Lung microvascular endothelial cell (primary cell): Measurements from ENCODE around the gene AMER1. TPM values are rescaled to one million over a fixed set of nuclear protein-coding genes. Genes with fewer than 3 reads are reported as not detected.
"Not testable (repeated sequence)": the region's sequence is repeated elsewhere in the genome, so short reads cannot be mapped to it uniquely, and the experiment has no call there.

Source experiments
- DNase-seq, 2 donors: peaks; one replicate each; pipeline versions ENCODE4 v3.0.0 to v3.0.0-alpha.2; 2010; ENCODE audit warnings: low read depth in 2 of 2
- total RNA-seq: library from RNA; depleted of rRNA; stranded (reverse); fragments of >200 nt; gene quantifications from 2 replicates; pipeline ENCODE4 v1.2.1, GENCODE V29; 2014

AMER1 gene
- total RNA-seq: 0.65 and 1.2 TPM in 2 replicates

DNA sequence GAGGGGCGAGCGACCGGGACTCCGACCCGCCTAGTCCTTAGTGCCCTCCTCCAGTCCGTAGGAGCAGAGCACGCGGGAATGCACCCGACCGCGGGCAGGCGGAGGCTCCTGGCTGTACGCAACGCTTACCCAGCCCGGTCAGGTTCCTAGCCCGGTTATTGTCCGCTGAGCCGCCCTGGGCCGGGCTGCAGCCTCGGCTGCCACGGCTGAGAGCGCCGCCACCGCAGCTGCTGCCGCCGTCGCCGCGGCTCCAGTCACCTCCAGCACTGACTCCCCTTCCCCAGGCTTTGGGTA is at the start of gene AMER1:
Gene AMER1, minus strand, starts transcription at position 268 of the 294 bp plus-strand sequence. CDS start 12,422 bp downstream, outside the sequence.
- DNase-seq: no peak

DNA sequence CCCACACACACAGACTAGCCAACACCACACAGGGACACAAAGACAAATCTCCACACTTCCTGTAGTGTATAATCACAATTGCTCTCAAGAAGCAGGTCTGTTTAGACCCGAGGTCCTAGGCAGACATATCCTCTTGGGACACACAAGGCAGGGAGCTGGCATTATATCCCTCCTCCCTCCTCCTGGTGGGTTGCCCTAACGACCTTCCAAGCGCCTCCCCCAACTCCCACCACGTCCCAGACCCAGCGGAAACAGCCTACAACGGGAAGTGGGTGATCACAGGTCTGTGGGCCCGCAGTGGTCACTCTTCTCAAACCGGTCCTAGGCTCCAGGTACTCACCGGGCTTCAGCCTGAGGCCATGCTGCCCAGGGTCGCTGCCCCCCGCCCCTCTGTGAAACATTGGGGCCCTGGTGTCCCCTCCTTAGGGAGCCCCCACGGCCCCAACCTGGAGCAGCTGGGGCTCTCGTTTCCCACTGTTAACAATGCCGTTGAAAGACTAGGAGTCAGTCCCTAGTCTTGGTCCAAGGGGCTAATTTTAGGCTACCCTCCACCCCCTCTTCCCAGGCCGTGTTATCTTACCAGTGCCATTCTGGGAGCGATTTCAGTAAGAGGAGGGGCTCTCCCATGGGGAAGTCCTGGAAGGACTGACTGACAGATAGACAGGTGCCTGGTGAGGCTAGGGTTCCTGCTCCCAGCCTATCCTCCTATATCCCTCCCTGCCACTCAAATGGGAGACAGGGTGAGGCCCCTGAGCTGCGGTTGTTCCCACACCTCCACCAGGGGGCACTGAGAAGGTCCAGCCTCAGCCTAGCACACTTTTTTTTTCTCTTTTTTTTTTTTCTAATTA is 24.8 kb upstream of the AMER1 start, which contains the start of gene ASB12:
Gene ASB12, minus strand, starts transcription at position 485 of the 848 bp plus-strand sequence. CDS start 4,957 bp downstream, outside the sequence.
- no peak for DNase-seq

DNA sequence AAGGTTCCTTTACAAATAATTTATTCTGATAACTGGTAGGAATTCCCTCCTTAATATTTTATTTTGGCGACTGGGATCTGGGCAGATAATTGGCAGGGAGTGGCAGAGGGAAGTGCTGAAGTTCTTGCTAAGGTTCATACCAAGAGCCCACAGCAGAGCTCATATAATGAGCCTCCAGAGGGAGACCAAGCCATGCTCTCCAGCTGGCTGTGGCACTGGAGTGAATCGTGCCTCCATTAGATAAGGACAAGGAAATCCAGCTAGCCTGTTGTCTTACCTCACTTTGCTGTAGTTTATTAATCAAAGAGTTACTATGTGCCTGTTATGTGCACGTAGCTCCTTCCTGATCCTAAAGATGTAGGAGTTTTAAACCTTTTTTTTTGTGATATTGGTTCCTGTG is 23.6 kb upstream of the AMER1 start:
- no peak for DNase-seq

DNA sequence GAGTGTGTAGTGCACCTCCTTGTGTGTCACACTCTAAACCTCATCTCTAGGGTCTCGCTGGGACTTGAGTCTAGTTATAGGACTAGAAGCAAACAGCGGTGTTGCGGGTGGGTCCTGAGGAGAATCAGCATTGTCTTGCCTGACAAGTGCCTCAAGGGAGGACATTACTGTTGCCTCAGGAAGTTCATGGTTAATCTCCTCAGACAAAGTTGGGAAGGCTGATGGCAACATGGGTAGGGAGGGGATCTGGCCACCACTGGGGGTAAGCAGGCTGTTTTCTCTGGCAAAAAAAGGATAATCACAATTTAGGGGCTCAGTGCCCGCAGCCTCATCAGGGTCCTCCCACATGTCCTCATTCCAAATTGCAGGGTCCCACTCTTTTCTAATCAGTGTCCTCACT is 12.5 kb upstream of the AMER1 start:
- no peak for DNase-seq

DNA sequence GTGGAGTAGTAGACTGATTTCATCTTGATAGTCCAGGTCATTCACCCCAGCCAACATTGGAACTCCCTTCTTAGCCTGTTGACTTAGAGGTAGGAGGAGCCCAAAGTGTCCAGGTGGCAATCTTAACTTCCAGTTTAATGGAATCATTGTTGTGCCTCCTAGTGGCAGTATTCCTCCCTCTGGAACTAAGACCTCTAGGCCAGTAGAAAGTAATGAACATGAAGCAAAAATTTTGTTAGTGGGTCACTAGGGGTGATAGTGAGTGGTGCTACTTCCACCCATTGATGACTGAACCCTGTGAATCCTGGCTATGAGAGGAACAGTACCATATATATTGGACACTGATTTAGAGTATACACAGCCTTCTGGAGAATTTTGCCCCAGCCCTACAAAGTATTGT is 8.5 kb upstream of the AMER1 start:
- DNase-seq: not testable (repeated sequence)

DNA sequence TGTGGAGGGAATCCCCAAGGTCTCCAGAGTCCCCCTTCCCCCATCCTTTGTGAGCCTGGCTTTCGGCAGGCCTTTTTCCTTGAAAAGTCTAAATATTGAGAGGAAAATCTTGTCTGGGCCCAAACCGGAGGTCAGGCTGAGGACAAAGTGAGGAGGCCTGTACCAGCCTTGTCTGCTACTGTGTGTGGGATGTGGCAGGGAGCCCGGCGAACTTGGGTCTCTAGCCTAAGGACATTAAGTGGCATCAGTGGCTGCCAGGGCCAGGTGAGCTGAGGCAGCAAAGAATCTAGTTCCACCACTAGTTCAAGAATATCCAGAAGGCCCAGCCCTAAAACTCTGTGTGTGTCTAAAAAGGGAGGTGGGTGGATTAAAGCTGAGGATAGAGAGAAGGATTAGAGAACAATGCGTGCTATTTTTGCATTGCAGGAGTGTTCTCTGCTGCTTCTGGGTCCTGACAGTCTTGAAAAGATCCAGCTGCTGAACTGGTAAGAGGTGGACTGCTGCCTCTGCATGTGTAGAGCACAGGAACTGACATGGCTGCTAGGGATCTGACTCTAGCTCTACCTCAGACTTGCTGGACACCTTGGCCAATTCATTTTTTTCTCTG is 1.2 kb upstream of the AMER1 start:
- no peak for DNase-seq

DNA sequence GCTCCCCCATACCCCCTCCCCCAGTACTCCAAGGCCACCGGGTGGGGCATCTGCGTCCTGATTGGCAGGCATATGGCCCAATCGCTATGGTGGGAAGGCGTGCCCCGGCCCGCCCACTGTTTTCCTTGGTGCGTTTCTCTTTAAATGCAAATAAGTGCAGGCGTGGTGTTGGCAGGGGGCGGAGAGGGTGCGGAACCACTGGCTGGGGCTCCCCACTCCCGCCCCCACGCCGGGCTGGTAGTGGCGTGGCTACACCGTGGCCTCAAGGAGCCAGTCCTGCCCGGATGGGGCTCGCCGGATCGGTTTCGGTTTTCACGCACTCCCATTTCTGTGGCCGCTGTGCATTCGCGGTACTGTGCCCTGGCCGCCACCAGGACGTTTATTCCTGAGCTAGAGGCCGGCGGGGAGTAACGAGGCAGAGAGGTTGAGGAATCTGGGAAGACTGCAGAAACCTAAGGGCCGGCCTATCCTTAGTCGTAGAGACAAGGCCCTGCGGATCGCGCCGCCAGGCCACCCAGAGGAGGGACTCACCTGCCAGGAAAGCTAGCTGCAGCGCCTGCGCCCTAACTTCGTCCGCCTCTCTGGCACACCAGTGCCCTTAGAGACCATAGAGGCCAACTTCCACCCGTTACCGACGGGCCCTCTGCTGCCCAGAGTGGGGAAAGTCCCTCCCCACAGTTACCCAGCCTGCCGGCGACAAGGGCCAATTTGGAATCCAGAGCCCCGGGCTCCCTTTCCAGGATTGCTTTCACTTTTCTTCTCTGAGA is 410 bp upstream of the AMER1 start:
- peak; percentile 90 to 92 for DNase-seq

DNA sequence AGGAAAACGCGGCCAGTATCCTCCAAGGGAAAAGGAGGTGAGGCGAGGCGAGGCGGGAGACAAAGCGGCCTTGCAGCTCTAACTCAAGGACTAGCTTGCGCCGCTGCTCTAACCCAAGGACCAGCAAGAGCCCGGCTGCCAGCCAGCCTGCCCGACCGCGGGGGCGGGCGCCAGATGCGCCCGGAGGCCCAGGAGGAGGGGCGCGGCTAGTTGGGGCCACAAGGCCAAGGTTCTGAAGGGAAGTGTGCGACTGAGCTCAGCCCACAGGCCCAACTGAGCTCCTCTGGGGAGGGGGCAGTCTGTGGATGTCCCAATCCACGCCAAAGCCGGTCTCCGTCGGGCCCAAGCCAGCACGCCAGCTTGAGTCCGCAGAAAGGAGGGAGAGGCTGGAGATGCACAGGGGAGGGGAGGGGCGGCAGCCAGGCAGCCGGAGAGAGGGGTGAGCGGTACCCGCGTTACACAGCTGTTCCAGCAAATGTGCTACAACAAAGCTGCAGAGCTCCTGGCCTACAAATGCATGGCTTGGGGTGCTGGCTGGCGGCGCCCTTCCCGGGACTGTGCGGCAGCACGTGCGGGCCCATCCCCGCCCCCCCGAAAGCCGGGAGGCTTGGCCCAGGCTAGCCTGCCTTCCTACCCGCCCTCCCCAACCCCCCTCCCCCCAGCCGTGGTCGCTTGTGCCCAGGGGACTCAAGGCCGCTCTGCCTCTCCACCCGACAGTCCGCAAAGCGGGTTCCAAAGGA is 637 bp downstream of the AMER1 start:
- peak; percentile 11 to 23 for DNase-seq

DNA sequence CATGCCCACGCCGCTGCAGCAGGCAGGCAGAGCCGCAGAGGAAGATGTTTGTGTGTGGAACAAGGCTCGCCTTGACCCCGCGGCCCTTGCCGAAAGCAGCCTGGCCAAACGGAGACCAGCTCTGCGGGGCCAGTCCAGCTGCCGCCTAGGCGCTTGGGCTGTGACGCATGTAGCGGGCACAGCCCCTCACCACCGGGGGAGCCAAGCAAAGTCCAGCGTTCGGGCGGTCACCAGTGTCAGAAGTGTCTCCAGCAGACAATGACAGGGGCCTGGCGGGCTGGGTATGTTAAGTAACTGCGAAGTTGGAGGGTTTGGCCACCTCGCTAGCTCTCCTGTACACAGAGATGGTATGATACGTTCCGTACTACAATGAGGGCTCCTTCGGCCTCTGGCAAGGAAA is 1.3 kb downstream of the AMER1 start:
- peak in 1 of 2 donors; percentile 3 for DNase-seq

DNA sequence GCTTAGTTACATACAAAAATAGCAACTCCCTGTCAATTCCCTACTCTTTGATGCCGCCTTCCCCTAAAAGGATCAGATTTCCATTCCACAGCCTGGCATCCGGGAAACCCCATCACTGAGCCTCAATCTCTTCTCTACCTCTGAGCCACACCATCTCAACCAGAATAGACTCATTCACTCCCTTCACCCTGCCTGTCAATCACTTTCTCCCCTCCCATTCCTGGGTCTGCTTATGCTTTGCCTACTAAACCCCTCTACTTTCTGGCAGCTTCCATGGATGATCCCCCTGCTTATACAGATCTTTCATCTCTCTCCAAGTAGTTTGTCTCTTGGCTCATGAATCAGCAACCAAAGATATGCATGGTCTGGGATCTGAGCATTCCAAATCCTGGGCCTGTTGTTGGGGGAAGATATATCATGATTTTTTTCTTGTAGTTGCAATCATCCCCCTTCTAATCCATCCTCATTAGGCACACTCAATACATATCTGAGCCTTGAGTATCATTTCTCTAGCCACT is 2.6 kb downstream of the AMER1 start:
- no peak for DNase-seq

DNA sequence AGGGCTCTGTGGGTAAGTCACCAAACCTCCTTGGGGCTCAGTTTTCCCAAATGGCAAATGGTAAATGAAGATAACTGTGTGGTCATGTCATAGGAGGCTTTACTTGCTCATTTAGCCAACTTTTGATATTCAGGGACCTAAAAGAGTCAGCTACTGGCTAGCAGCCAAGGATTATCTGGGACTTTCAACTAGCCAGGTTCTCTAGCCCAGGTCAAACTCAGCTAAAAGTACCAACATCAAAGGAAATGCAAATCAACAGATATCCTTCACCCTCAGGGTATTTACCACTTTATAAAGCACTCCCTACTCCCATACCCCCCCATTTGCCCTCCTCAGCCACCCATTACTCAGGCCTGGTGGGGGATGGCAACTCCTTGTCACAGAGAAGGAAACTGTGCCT is 7.5 kb downstream of the AMER1 start:
- no peak for DNase-seq

DNA sequence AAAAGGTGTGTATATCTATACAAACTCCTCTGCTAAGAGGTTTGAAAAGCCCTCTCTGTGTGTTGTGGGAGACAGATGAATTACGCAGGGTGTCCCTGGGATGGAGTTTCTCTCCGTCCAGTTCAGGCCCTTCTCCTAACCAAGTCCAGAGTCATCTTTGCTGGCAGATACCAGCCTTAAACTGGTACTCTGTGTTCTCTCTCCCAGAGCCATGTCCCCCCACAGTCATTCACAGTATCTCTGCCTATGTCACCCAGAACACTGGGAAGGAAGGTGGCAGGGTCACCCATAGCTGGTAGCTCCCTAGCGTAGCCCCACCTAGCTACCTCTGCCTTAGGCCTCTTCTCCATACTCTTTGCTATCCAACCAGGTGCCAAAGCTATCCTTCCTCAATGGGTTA is 8.9 kb downstream of the AMER1 start:
- no peak for DNase-seq

DNA sequence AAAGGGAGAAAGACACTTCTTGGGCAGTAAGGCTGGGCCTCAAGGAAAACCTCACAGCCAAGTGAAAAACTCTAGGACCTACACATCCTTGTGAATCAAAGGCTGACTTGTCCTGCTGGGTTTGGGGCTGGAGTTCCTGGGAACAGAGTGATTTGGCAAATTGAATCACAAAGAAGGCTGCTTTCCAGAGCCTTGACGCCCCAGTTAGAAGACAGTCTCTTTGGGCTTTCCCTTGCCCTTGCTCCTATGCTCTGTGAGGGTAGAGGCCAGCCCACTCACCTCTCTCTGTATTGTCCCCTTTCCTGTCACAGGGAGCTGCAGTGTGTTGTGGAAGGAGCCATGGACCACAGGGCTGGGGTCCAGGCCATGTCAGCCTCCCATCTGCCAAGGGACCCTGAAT is 9.6 kb downstream of the AMER1 start:
- DNase-seq: no peak

DNA sequence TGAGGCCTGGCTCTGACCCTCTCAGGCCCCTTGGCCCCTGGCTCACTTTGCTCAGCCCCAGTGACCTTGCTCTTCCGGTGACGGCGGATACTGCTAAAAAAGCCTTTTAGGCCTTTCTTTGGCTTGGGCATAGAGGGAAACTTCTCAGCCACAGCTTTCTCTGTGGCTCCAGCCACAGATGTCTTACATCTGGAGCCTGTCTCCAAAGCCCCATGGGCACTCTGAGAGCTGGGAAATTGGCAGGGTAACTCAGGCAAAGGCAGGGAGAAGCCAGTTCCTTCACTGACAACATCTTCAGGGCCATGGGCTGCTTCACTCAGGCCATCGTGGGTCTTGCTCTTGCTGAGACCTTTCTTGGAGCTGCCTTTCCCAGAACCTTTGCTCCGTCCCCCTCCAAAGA is 12.8 kb downstream of the AMER1 start:
- no peak for DNase-seq

DNA sequence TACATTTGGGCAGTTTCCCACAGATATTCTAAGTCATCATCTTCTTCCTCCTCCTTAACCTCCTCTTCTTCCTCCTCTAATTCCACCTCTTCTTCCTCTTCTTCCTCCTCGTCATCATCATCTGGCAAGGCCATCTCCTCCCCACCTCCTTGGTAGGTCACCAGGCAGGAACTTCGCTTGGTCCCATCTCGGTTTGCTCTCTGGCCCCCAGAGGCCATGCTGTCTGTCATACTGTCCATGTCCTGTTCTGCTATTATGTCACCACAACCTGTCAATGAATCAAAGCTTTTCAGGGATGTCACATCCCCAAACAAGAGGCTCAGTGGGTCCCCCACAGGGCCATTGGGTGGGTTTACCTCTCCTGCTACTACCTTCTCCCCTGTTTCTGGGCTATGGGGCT is 13.5 kb downstream of the AMER1 start:
- DNase-seq: no peak

DNA sequence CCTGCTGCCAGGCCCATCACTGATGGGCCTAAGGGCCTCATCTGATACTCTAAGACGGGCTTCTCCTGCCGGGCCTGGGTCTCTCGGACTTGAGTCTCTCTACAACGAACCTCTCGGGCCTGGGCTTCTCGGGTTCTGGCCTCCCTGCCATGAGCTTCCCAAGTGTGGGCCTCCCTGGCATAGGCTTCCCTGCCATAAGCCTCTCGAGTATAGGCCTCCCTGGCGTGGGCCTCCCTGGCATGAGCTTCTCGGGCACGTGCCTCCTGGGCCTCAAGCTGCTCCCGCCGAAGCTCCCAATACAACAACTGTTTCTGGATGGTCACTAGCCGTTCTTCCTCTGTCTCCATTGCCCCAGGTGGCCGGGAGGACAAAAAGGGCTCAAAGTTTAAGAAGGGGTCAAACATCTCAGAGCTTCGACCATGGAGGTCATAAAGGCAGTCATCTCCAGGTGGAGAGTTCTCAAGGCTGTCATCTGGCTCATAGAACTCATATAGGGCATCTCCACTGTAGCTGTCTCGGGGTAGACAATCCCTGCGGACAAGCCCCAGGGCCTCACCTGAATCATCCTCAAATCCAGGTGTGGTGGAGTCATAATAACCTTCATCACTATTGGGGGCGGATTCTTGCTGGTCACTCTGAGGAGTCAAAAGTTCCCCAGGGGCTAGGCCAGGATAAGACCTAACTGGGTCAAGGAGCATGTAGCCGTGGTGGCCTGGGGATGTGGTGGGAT is 14.1 kb downstream of the AMER1 start:
- DNase-seq: no peak

DNA sequence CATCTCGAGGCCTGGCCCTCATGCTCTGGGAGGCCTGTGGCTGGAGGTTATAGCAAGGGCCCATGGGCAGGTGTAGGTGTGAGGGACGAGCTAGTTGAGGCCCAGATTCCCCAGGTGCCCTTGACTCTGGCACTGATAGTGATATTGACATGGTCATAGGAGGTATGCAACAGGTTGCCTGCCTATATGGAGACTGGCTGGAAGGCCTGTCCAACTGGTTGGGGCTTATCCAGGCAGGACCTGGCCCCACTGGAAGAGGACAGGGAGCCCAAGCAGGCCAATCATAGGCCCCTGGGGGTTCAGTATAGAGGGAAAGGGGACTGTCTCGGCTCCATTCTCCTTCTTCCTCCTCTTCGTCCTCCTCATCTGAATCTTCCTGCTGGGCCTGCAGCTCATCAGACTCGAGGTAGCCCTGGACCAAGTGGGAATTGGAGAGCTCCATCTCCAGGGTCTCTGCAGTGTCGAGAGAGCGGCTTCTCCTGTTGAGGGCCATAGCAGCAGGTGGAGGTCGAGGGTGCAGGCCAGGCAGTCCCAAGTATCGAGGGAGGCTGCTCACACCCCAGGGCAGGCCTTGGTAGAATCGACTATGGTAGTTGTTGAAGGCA is 15.3 kb downstream of the AMER1 start:
- no peak for DNase-seq

DNA sequence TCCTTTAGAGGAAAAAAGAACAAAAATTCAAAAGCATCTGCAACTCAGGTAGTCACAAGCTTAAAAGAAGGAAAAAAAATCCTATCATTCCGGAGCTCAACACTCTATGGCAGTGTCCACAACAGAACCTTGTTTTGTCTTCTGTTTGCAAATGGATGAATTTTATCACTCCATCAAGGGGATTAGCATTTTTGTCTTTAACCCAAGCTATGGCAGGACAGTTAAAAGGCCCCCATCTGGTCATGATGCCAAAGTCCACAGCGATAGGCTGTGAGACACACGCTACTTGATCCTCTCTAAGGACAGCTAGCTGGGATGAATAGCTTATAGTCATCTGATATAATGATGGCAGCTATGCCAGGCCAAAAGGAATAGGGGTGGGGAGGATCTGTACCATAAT is 16.6 kb downstream of the AMER1 start:
- DNase-seq: no peak

DNA sequence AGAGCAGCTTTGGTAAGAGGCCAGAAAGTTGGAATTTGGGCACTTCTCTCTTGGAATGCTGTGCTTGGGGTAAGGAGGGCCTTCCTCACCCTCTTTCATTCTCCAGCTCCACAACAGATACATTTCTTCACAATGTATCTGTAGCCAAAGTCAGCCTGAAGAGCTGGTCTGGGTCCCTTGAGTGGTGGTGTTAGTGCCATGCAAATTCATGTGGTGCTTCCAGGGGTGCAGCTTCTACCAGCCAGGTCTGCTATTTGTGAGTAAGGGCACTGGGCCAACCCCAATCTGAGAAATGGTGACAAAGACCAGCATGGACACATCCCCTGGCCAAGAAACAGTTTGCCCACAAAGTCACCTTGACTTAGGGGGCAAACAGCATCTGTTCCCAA is 17.8 kb downstream of the AMER1 start:
- no peak for DNase-seq

DNA sequence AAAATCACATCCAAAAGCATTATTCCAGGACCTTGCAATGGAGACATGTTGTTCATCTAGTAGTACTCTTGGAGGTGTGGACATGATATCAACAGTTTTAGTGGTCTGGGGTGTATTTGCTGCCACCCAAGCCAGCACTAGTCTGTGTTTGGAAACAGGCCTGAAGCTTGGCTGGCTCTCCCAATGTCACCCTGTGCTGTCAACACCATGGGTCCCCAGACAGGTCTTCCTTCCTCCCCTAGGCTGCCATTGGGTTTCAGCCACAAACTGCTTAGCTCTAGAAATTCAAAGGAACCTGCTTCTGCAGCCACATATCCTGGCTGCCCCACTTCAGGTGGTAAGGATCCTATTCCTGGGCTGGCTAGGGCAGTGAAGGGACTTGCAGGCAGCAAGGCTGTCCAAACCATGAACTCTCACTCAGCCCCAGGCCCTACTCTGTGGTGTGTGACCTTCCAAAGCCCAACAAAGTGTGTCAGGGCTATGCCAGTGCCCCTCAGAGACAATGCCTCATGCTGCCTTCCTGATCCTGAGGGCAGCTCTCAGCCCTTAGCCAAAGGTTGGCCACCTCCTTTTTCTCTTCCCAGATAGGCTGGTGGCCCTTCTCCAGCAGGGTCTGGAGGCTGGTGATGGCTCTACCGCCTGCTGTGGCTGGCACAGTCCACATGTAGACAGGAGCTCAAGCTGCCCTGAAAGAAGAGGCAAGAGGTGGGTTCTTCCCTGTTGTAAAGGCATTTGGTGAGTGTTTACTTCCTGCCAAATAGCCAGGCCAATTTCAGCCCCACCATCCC is 18.3 kb downstream of the AMER1 start:
- no peak for DNase-seq
